Stomach (tissue), 4 donors: ENCODE measurements around the gene RAPH1.

Source experiments
- CTCF ChIP-seq, 7 experiments: fragments of 450-650 bp in 4 of 7; fragments of 200-600 bp in 3 of 7; sonication (generic) in 3 of 7; IDR thresholded peaks; one replicate each; pipeline ENCODE4 v1.5.1; 2016 to 2019; ENCODE audit warnings: antibody characterized with exemption in 7 of 7, control low read depth in 2 of 7, mild to moderate bottlenecking in 1 of 7
- POLR2A ChIP-seq, 4 donors: fragments of 450-650 bp; IDR thresholded peaks; one replicate each; pipeline ENCODE4 v1.6.1; 2016; ENCODE audit warnings: antibody characterized with exemption in 4 of 4, control low read depth in 2 of 4, mild to moderate bottlenecking in 1 of 4, moderate library complexity in 1 of 4

DNA sequence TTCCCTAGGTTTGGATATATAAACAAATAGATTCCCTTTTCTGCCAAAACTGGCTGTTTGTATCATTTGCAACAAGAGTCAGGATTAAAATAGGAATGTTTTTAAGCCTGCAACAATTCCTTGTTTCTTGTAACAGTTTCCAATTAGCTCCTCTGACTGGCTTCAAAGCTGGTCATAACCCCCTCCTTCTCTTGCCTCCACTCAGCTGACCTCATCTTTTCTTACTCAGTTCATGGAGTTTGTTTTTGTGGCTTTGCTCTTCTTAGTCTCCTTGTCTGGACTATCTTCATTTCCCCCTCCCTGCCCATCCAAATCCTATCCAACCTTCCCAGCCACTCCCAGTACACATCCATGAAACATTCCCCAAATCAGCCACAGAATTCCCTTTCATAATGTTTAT lies 14.3 kb upstream of the RAPH1 start:
- TF ChIP-seq CTCF (IDR thresholded peaks at IDR 0.05) (no peak), POLR2A (IDR thresholded peaks at IDR 0.05) (no peak)
